HepG2 (cell line): Measurements from ENCODE around the gene GLDN. TPM values are rescaled to one million over a fixed set of nuclear protein-coding genes. Genes with fewer than 3 reads are reported as not detected.

Experiments used
- CBX1 ChIP-seq: IDR thresholded peaks from one replicate; pipeline ENCODE4 v1.6.1; 2016; ENCODE audit warnings: antibody characterized with exemption, low read depth
- CC2D1A ChIP-seq: sonication (generic); formaldehyde crosslinking; IDR thresholded peaks from 2 replicates; pipeline ENCODE4 v1.8.1; 2023; ENCODE audit warnings: mild to moderate bottlenecking, missing genetic modification reagents
- KIAA2018 ChIP-seq: sonication (generic); formaldehyde crosslinking; IDR thresholded peaks from 2 replicates; pipeline ENCODE4 v1.5.0; 2020; ENCODE audit warnings: mild to moderate bottlenecking, missing genetic modification reagents, borderline replicate concordance
- MEIS2 ChIP-seq: sonication (generic); formaldehyde crosslinking; IDR thresholded peaks from 2 replicates; pipeline ENCODE4 v1.9.0; 2021; ENCODE audit warnings: mild to moderate bottlenecking, missing genetic modification reagents
- MNT ChIP-seq: fragments of 450-650 bp; IDR thresholded peaks from 2 replicates; pipeline ENCODE4 v1.6.1; 2016
- NBN ChIP-seq: fragments of 450-650 bp; conservative IDR thresholded peaks from 2 replicates; pipeline ENCODE4 v1.6.1; 2017
- TRAFD1 ChIP-seq: sonication (generic); formaldehyde crosslinking; IDR thresholded peaks from 2 replicates; pipeline ENCODE4 v1.5.1; 2020; ENCODE audit warnings: missing genetic modification reagents, mild to moderate bottlenecking, borderline replicate concordance
- ZBTB2 ChIP-seq: sonication (generic); formaldehyde crosslinking; IDR thresholded peaks from 2 replicates; pipeline ENCODE4 v1.8.0; 2022; ENCODE audit warnings: low read depth, missing genetic modification reagents
- ZBTB25 ChIP-seq: IDR thresholded peaks from 2 replicates; pipeline ENCODE4 v1.6.1; 2018; ENCODE audit warnings: missing genetic modification reagents
- ZNF383 ChIP-seq: sonication (generic); formaldehyde crosslinking; IDR thresholded peaks from 2 replicates; pipeline ENCODE4 v1.4.0; 2020; ENCODE audit warnings: missing genetic modification reagents, mild to moderate bottlenecking, borderline replicate concordance
- ZNF549 ChIP-seq: sonication (generic); formaldehyde crosslinking; IDR thresholded peaks from 2 replicates; pipeline ENCODE4 v1.5.0; 2020; ENCODE audit warnings: missing genetic modification reagents
- ZNF776 ChIP-seq: sonication (generic); formaldehyde crosslinking; IDR thresholded peaks from 2 replicates; pipeline ENCODE4 v1.4.0; 2020; ENCODE audit warnings: mild to moderate bottlenecking, missing genetic modification reagents
- ZNF792 ChIP-seq: IDR thresholded peaks from 2 replicates; pipeline ENCODE4 v1.6.1; 2016
- ZNF816 ChIP-seq: sonication (generic); formaldehyde crosslinking; IDR thresholded peaks from 2 replicates; pipeline ENCODE4 v1.8.0; 2022; ENCODE audit warnings: missing genetic modification reagents, mild to moderate bottlenecking, borderline replicate concordance
- ZNF83 ChIP-seq: sonication (generic); formaldehyde crosslinking; IDR thresholded peaks from 2 replicates; pipeline ENCODE4 v1.4.0; 2020; ENCODE audit warnings: missing genetic modification reagents, mild to moderate bottlenecking, borderline replicate concordance
- polyA plus RNA-seq, 8 experiments: library from polyadenylated mRNA; depleted of rRNA in 3 of 8; stranded (reverse) in 7 of 8; unstranded in 1 of 8; fragments of >200 nt; fragmentation: Illumina TruSeq in 4 of 8; extraction: Trizol in 4 of 8; gene quantifications; 2 replicates each; pipeline versions ENCODE4 v1.2.1 to v1.2.3, GENCODE V29; 2011 to 2016; ENCODE audit warnings: low read depth in 4 of 8, missing spikeins in 1 of 8, mixed read lengths in 1 of 8; ENCODE audit not compliant: insufficient read depth in 1 of 8
- total RNA-seq, 5 experiments: library from RNA; depleted of rRNA; stranded (reverse); fragments of >200 nt; fragmentation: Illumina TruSeq; extraction: Trizol; gene quantifications; 2 replicates each; pipeline ENCODE4 v1.2.3, GENCODE V29; 2016; ENCODE audit warnings: low read depth in 1 of 5

GLDN gene
- total and polyA plus RNA-seq, 2 of the 13 experiments (the other 11 are each of a cell fraction or from before 2014, with no cell fraction given), result 0.86 to 1.0 TPM

GRCh38 chr15:51318382-51319150 is 22.9 kb upstream of the GLDN start (continued):
- TF ChIP-seq KIAA2018 (CRISPR knock-in tag) (no peak), CC2D1A (CRISPR knock-in tag) (no peak), ZNF776 (CRISPR knock-in tag) (no peak), ZNF792 (CRISPR knock-in tag) (no peak; the same call in 1 of the 2 replicates), ZNF816 (no peak; the same call in 1 of the 2 replicates), MNT (no peak), MEIS2 (CRISPR knock-in tag) (peak; percentile 16; the same call in 1 of the 2 replicates), NBN (no peak), ZBTB25 (no peak), ZNF83 (CRISPR knock-in tag) (no peak), ZBTB2 (CRISPR knock-in tag) (no peak), ZNF383 (CRISPR knock-in tag) (no peak), CBX1 (no peak), TRAFD1 (CRISPR knock-in tag) (no peak), ZNF549 (CRISPR knock-in tag) (no peak)
